Femur (tissue), 1 donor: Measurements from ENCODE around the gene WDR31.
"Not testable (repeated sequence)": the region's sequence is repeated elsewhere in the genome, so short reads cannot be mapped to it uniquely, and the experiment has no call there.

Source experiments
- DNase-seq: peaks from one replicate; pipeline ENCODE4 v3.0.0-alpha.2; 2017

The WDR31 gene

GRCh38 chr9:113368348-113368981, 28.4 kb upstream of the WDR31 start:
- DNase-seq, result no peak

GRCh38 chr9:113365652-113366051, 25.6 kb upstream of the WDR31 start:
- DNase-seq, result not testable (repeated sequence)

- no peak for DNase-seq
Observed at GRCh38 chr9:113364951-113365350, 24.9 kb upstream of the WDR31 start.

GRCh38 chr9:113363336-113363735, 23.3 kb upstream of the WDR31 start:
- no peak for DNase-seq

GRCh38 chr9:113361304-113362018, 21.4 kb upstream of the WDR31 start:
- no peak for DNase-seq

- DNase-seq, result no peak
Observed at GRCh38 chr9:113360242-113360842, 20.3 kb upstream of the WDR31 start.

- DNase-seq, result no peak
Observed at GRCh38 chr9:113359385-113359784, 19.3 kb upstream of the WDR31 start.

GRCh38 chr9:113356686-113357292, 16.7 kb upstream of the WDR31 start:
- no peak for DNase-seq

GRCh38 chr9:113355040-113355596, 15.0 kb upstream of the WDR31 start:
- DNase-seq, result no peak

- no peak for DNase-seq
Observed at GRCh38 chr9:113352411-113352810, 12.3 kb upstream of the WDR31 start.

- no peak for DNase-seq
Observed at GRCh38 chr9:113352006-113352405, 11.9 kb upstream of the WDR31 start.

GRCh38 chr9:113350937-113351336, 10.9 kb upstream of the WDR31 start:
- DNase-seq, result no peak

GRCh38 chr9:113350107-113350661, 10.1 kb upstream of the WDR31 start:
- no peak for DNase-seq

GRCh38 chr9:113349445-113350094, 9.5 kb upstream of the WDR31 start, which contains the start of gene BSPRY:
TSS of gene BSPRY (plus strand) at chr9:113349541. CDS start at chr9:113349580, 39 bp downstream.
- no peak for DNase-seq

- DNase-seq, result no peak
Observed at GRCh38 chr9:113349066-113349444, 9.0 kb upstream of the WDR31 start.

GRCh38 chr9:113348437-113348836, 8.4 kb upstream of the WDR31 start:
- no peak for DNase-seq

GRCh38 chr9:113345671-113346070, 5.6 kb upstream of the WDR31 start:
- DNase-seq, result no peak

GRCh38 chr9:113345190-113345589, 5.1 kb upstream of the WDR31 start:
- no peak for DNase-seq

- DNase-seq, result peak; percentile 87
Observed at GRCh38 chr9:113343732-113344231, 3.7 kb upstream of the WDR31 start.

GRCh38 chr9:113341712-113342410, 1.8 kb upstream of the WDR31 start:
- DNase-seq, result no peak

- no peak for DNase-seq
Observed at GRCh38 chr9:113337714-113338113, 2.4 kb downstream of the WDR31 start.

- no peak for DNase-seq
Observed at GRCh38 chr9:113331780-113332179, 8.3 kb downstream of the WDR31 start.
